ENCODE data around the gene FGD6.
A peak's percentile ranks its signal among the peaks of the same experiment; 100 is the strongest.
"Not testable (repeated sequence)": the region's sequence is repeated elsewhere in the genome, so short reads cannot be mapped to it uniquely, and the experiment has no call there.

The FGD6 gene

GRCh38 chr12:95208678-95209077 lies 8.6 kb downstream of the FGD6 start:
- no peak for DNase-seq (ENCODE audit: low read depth)
- H3K4me3 ChIP-seq (ENCODE audit: low read depth, low read length): no peak overlapping the region

- H3K4me3 ChIP-seq (ENCODE audit: low read depth, low read length): no peak overlapping the region
- DNase-seq (ENCODE audit: low read depth): no peak
Measured at GRCh38 chr12:95207407-95207806, 9.9 kb downstream of the FGD6 start.

GRCh38 chr12:95206916-95207315 lies 10.4 kb downstream of the FGD6 start:
- H3K4me3 ChIP-seq (ENCODE audit: low read depth, low read length): no peak overlapping the region
- DNase-seq (ENCODE audit: low read depth): no peak

DNA sequence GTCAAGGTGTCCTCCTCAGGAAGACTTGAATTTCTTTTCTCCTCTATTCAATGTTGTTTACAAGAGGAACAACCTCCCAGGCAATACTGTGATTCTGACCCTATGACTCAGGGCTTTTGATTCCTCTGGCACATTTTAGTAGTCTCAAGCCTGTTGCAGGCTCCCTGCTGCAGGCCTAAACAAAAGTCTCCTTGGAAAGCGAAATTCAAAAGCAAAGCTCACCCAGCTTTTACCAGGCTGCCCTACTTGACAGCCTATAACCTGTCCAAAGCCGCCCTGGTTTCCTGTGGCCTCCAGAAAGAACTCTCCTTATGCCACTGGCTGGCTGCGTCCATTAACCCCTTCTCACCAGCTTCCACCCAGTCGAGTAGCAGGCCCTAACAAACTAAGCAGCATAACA lies 11.6 kb downstream of the FGD6 start:
- peak; percentile 74 for DNase-seq (ENCODE audit: low read depth)

GRCh38 chr12:95205016-95205624 lies 12.1 kb downstream of the FGD6 start:
- DNase-seq (ENCODE audit: low read depth): no peak
- H3K4me3 ChIP-seq (ENCODE audit: low read depth, low read length): no peak overlapping the region

More for the DNA sequence above, 11.6 kb downstream of the FGD6 start:
- no peak overlapping the region for H3K4me3 ChIP-seq (ENCODE audit: low read depth, low read length)

GRCh38 chr12:95204141-95204866 lies 13.0 kb downstream of the FGD6 start:
- peak; percentile 97 for DNase-seq (ENCODE audit: low read depth)
- H3K4me3 ChIP-seq (ENCODE audit: low read depth, low read length): no peak overlapping the region

DNA sequence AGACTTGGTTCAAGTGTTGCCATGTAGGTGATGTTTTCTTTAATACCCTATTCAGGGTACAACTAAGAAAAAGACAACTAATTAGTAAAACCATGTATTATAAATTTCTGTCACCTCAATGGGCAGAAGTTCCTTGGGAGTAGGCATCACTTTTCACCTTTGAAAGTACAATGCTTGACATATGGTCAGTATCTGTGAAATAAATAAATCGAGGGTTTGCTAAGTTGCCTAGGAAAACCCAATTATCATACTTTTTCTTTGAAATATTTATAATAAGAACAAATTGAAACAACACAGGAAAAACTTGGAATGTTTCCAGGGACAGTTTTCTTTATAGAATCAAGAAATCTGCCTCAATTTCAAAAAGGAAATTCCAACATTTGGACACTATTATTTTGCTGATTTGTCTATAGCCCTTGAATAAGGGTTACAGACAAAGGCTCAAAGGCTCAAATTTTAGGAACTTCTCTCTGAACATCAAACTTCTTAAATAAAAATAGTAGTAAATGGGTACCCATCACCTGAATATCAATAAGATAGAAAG lies 13.7 kb downstream of the FGD6 start:
- DNase-seq (ENCODE audit: low read depth): no peak
- no peak overlapping the region for H3K4me3 ChIP-seq (ENCODE audit: low read depth, low read length)

DNA sequence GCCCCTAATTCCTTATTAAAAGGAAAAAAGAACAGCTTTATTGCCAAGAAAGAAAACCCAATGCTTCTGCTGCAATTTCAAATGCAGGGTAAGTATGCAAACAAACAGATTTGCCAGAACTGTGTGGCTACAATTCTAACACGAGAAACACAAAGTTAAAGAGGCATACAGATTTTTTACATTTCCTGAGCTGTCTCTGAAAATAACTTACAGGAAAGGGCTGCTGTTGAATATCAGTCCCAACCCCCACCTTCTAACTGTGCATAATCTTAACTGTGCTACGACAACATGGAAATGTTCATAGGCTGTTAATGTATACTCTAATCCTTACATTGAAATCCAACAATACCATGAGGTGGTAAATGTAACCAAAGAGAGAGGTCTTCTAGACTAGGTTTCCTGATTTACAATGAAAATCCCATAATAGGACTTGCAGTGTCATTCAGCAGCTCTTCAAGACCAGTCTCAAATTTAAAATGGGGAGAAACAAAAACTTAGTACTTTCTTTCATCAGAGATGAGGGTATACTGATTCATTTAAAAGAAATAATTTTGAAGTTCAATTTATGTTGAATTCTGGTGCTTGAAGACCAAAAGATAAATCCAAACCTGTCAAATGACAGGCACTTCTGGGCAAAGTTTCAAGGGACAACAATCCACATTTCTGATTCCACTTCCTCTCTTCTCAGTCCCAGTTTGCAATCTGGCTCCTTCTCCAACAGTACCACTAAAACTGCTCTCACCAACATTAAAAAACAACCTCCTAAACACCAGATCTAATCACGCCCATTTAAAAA lies 14.4 kb downstream of the FGD6 start:
- H3K4me3 ChIP-seq (ENCODE audit: low read depth, low read length): no peak overlapping the region
- DNase-seq (ENCODE audit: low read depth): no peak

- H3K4me3 ChIP-seq (ENCODE audit: low read depth, low read length): no peak overlapping the region
Measured at GRCh38 chr12:95201056-95201670, 16.1 kb downstream of the FGD6 start.

GRCh38 chr12:95200128-95200894 lies 17.0 kb downstream of the FGD6 start:
- no peak overlapping the region for H3K4me3 ChIP-seq (ENCODE audit: low read depth, low read length)
- DNase-seq (ENCODE audit: low read depth): no peak

More at GRCh38 chr12:95201056-95201670, 16.1 kb downstream of the FGD6 start:
- DNase-seq (ENCODE audit: low read depth): no peak

GRCh38 chr12:95198914-95199313 lies 18.4 kb downstream of the FGD6 start:
- no peak overlapping the region for H3K4me3 ChIP-seq (ENCODE audit: low read depth, low read length)
- DNase-seq (ENCODE audit: low read depth): no peak

DNA sequence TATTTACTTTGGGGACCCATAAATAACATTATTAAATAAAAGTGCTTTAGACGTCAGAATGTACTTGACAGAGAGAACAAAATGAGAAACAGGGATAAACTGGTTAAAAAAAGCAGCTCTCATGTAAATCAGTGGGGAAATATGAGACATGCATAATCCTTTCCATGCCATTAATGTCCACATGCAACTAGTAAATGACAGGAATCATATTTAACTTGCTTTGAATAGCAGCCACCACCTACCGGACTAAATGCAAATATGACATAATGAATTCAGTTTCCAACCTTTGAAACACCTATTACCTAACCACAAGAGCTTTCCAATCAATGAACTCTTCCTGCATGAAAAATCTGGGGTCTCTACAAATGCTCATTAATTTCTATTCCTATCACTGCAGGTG lies 19.6 kb downstream of the FGD6 start:
- no peak for DNase-seq (ENCODE audit: low read depth)
- H3K4me3 ChIP-seq (ENCODE audit: low read depth, low read length): no peak overlapping the region

- H3K4me3 ChIP-seq (ENCODE audit: low read depth, low read length); DNase-seq (ENCODE audit: low read depth): not testable (repeated sequence)
Measured at GRCh38 chr12:95196875-95197569, 20.2 kb downstream of the FGD6 start.

DNA sequence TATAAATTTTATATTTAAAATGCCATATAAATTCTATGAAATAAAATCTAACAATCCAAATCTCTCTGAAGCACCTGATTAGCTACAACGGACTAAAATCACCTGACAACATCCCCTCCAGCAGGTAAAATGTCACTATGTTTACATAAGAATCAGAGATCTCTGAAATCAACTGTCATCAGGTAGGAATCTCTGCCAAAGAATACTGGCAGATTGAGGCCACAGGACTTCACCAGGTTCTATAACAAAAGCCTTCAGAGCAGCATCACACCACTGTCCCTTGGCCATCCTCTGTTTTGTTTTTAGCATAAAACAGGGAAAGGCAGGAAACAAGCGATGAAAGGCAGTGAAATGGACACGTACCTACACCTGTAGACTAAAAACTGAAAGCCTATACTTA lies 22.1 kb downstream of the FGD6 start:
- no peak overlapping the region for H3K4me3 ChIP-seq (ENCODE audit: low read depth, low read length)
- no peak for DNase-seq (ENCODE audit: low read depth)

- DNase-seq (ENCODE audit: low read depth): no peak
- H3K4me3 ChIP-seq (ENCODE audit: low read depth, low read length): no peak overlapping the region
Measured at GRCh38 chr12:95193139-95193538, 24.1 kb downstream of the FGD6 start.

DNA sequence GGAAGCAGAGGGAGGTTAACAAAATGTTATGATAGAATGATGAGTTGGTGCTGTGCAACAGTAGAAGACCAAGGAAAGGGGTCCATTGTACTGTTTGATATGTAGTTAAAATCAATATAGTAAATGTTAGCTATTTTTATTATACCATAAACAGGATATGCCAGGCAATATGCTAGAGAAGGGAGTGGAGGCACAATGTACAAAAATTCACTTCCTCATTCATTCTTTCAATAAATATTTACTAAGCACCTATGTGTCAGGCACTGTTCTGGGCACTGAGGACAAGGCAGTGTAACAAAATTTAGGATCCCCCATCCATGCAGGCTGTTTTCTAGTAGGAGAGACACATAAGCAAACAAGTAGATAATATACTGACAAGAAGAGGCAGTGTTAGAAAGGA lies 25.0 kb downstream of the FGD6 start:
- no peak for DNase-seq (ENCODE audit: low read depth)
- H3K4me3 ChIP-seq (ENCODE audit: low read depth, low read length): no peak overlapping the region

DNA sequence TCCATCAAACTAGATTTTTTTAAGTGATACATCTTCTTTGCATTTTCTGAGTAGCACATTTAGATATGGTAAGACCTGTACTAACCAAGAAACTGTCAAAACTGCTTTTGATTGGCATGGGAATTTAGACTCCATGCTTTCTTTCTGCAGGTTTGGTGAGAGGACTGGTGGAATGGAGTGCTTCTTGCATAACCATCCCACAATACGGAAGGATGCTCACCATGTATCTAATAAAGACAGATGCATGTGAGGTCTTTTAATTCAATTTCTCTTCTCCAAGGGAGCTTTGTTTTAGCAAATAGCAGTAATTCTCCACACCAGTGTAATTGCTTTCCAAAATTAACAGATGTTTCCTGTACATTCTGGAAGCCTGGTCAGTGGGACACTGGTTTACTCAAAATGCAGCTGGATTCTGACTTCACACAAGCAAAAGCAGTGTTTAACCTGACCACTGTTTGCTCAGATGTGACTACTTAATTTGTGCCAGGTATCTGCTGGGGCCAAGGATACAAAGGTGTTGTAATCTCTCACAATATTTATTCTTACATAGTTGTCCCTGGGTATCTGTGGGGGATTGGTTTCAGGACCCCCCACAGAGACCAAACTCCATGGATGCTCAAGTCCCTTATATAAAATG lies 26.1 kb downstream of the FGD6 start:
- H3K4me3 ChIP-seq (ENCODE audit: low read depth, low read length): no peak overlapping the region
- DNase-seq (ENCODE audit: low read depth): no peak

DNA sequence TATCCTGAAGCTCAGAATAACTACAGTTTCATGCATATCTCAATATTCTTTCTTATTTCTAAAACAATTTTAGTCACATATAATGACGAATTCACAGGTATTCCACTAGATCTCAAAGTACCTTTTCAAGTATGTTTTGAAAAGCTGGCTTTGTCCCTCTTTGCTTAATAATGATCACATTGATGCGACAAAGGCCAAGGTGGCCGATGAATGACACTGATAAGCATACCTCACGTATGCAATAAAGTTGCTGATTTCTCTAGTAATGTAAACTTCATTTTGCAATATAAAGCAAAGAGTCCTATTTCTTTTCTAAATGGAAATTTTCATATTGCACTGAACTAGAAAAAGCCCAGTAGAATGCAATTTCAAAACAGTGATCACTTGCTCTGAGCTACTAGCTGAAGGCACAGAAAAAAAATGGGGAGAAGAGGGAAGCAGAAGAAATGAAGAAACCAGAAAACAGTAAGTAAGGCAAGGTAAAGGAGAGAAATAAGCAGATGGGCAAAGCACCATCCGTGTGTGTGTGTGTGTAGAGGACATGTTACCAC lies 29.3 kb downstream of the FGD6 start:
- no peak for DNase-seq (ENCODE audit: low read depth)
- H3K4me3 ChIP-seq (ENCODE audit: low read depth, low read length): no peak overlapping the region
